ENCODE measurements around the gene TMOD1.
"Not testable (repeated sequence)": the region's sequence is repeated elsewhere in the genome, so short reads cannot be mapped to it uniquely, and the experiment has no call there.

Gene TMOD1

DNA sequence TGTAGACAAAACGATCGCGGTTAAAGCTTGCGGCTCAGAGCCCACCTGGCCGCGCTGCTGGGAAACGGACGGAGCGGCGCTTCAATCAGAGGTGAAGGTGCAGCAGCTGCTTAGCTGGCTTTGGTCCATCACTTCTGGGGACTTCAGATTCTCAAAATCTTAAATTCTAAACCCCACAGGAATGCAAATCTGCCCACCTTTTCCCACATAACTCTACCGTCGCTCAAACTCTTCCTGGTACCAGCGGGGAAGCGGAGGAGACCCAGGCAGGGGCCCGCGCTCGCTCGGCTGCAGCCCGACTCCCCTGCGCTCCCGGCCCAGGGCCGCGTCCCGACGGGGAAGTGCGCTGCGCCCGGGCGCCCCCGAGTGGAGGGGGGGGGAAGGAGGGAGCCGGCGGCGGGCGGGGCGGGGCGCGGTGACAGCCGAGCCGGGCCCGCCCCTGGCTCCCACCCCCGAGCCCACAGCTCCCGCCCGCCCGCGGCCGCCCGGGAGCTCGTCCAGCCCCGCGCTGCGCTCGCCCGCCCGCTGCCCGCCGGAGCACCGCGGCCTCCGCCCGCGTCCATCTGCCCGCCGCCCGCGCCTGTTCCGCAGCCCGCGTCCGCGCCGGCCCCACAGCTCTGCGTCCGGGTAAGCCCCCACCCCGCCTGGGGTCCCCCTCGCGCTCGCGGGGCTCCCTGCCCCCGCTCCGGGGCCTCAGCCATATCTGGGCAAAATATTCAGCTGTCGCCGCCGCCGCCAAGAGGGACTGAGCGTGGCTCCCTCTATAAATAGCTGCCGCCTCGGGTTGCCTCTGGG is at the start of gene TMOD1:
Gene TMOD1 (plus strand): TSS at position 490 of the 795 bp plus-strand sequence. CDS start 22,523 bp downstream, outside the sequence.
- DNase-seq: peak; percentile 81

DNA sequence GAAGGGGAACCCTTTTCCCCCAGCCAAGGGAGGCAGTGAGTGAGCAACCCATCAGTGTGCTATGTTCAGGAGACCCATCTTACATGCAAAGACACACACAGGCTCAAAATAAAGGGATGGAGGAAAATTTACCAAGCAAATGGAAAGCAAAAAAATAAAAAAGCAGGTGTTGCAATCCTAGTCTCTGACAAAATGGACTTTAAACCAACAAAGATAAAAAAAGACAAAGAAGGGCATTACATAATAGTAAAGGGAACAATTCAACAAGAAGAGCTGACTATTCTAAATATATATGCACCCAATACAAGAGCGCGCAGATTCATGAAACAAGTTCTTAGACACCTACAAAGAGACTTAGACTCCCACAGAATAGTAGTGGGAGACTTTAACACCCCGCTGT is 47.9 kb upstream of the TMOD1 start:
- DNase-seq: not testable (repeated sequence)

DNA sequence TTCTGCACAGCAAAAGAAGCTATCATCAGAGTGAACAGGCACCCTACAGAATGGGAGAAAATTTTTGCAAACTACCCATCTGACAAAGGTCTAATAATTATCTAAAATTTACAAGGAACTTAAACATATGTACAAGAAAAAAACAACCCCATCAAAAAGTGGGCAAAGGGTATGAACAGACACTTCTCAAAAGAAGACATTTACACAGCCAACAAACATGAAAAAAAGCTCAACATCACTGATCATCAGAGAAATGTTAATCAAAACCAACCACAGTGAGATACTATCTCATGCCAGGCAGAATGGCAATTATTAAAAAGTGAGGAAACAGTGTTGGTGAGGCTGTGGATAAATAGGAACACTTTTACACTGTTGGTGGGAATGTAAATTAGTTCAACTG is 44.6 kb upstream of the TMOD1 start:
- DNase-seq: not testable (repeated sequence)

DNA sequence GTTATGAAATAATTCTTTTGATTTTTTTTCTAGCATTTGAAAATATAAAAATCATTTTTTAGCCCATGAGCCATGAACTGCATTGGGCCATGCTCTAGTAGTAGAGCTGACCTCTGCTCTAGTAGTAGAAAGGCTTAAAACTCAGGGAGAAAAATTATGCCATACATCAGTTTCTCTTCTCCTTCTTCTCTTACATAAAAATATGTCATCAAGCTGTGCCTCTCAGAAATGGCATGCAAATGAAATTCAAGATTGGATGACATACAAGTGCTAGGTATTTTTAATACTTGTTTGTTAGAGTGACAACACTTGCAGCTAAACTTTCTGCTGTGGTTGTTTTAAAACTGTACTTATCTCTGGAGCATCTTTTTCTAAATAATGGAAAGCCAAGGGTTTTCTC is 42.1 kb upstream of the TMOD1 start:
- no peak for DNase-seq

DNA sequence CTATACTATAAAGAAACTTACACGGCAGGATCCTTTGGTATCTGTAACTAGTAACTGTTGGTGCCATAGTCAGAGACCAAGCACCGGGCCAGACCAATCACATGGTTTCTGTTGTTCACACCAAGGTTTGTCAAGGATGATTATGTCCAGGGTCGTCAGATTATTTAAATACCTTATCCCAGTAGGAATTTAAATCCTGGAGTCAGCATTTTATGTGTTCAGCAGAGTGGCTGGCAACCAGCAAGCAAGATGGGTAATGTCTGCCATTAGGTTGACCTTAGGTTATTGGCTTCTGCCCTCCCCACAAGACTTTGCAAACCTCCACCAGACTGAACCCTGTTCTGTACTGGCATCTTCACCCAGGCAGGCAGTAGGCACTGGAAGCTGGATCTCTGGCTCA is 39.3 kb upstream of the TMOD1 start:
- no peak for DNase-seq

DNA sequence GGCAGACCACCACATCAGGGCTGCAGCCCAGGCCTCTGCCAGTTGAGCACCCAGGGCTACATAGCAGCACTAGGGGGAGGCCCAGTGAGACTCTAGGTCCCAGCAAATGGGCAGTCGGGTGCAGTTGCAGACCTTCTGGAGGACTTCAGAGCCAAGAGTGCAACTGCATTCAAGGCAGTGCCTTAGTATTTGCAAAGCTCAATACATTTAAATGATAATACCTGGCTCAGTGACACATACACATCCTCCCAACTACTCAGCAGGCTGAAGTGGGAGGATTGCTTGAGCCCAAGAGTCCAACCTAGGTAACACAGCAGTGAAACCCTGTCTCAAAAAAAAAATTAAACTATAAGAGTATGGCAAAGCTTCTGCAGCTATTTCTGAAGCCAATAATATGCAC is 38.6 kb upstream of the TMOD1 start:
- DNase-seq: no peak

DNA sequence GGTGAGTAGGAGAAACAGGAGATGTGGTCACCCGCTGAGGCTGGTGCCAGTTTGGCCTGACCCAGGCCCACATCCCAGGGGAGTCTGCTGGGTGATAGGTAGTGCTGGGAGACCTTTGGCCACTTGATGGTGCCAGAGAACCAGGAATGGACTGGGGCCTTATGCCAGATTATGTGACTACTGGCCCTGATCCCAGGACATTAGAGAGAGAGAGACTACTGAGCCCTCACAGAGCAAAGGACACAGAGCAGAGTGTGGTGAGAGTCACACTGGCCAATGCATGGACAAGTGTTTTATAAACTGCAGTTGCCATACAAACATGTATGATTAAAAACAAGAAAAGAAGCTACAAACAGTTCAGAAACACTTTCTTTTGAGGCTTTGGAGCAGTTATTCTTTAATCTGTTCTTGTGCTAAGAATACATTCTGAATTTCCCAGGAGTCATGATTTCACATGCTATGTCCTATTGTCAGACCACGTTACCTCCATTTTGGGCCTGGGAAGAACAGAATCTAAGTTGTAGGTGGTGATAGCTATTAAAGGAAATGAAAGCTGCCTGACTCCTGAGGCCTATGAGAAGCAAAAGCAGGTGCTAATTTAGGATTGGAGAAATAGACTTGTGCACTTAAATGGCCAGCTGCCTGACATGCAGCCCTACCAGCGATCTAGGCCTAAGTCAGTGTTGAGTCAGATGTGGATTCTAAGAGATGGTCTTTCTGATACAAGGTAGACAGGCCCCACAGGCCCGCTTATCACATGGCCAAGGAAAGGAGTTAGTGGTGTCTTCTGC is 32.6 kb upstream of the TMOD1 start:
- peak; percentile 84 for DNase-seq

DNA sequence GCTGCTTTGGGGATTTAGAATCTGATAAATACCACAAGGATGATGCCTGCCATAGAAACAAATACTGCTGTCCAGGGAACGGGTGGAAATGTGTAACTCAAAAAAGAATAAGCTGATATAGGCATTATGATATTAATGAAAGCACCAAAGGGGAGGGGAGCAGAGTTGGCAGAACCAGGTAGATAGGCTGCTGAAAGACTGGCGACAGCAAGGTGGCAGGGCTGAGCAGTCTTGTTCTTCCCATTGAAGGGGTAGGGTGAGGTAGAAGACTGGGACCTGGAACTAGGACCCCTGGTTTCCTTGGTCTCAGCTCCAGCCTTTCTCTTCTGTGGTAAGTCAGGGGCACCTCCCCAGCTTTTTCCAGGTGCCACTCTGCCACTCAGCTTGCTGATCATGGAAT is 31.4 kb upstream of the TMOD1 start:
- peak; percentile 27 for DNase-seq

DNA sequence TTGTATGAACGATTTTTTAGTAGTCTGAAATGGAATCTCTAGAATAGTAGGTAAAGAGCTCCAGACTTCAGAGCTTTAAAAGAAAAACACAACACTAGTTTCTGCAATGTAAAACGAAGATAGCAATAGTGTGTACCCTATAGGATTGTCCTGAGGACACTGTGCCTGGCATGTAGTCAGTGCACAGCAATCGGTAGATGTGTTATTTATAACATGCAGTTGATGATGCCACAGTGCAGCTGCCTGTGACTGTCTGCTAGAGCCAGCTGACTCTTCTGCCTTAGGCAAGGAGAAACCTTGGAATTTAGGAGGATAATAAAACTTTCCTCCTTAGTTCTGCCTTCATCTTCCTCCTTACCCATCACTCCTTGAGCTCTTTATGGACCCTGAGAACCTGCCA is 27.7 kb upstream of the TMOD1 start:
- DNase-seq: no peak

DNA sequence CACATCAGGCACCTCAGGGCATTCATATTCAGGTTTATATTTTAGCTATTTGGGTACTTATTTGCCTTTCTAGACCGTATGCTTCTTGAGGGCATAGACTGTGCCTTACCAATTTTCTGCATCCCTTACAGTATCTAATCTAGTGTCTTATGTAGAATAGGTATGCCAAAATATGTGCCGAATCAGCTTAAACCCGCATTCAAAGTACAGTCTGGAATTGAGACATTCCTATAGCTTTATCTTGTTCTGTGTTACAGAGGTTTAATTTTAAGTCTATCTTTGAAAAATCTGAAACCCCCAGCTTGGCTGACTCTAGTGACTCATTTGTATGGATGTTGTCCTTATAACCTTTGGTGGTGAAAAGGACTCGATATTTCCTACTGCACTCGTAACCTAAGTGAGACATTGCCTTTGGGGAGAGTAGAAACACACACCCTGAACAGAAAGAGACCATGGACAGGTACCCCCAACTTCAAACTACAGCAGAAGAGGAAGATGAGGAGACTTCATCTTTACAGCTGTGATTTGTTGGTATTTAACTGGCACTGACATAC is 27.0 kb upstream of the TMOD1 start:
- no peak for DNase-seq

DNA sequence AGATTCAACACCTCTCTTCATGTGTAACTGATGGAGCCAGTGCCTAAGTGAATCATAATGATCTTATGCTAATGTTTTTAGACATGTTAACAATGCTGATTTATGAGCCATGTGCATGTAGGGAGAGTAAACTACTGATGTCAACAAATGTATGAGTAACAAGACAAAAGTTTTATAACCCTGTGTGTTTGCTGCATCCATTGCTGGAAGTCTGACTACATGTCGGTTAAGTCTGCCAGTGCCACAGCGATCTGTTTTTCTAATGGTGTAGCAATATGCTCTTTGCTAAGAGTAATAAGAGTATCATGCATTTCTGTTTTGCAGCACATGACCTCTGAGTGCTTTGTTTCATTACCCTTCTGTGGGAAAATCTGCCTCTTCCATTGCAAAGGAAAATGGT is 26.4 kb upstream of the TMOD1 start:
- no peak for DNase-seq

DNA sequence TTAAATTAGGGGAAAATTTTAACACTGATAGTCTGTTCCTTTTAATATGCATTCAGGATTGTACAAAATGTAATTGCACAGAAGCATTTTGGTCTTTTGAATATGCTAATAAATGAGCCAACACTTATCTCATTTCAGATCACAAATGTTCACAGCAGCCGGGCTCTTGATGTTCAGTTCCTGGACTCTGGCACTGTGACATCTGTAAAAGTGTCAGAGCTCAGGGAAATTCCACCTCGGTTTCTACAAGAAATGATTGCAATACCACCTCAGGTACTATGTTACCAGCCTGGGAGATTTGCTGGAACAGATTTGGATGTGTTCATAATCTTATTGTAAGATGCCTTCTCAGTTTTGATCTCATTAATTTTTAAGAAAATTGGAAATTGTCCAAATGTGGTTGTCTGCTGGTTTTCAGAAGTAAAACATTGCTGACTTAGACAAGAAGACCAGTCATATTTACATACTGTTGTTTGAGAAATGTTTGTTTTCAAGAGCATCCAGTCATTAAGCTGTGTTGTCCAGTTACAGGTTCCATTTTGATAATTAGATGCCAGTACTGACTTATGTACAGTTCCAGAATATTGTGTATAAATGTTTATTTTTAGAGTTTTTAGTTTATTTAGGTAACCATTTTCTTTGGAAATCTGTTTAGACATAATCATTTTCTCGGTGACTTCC is 23.0 kb upstream of the TMOD1 start:
- DNase-seq: no peak

DNA sequence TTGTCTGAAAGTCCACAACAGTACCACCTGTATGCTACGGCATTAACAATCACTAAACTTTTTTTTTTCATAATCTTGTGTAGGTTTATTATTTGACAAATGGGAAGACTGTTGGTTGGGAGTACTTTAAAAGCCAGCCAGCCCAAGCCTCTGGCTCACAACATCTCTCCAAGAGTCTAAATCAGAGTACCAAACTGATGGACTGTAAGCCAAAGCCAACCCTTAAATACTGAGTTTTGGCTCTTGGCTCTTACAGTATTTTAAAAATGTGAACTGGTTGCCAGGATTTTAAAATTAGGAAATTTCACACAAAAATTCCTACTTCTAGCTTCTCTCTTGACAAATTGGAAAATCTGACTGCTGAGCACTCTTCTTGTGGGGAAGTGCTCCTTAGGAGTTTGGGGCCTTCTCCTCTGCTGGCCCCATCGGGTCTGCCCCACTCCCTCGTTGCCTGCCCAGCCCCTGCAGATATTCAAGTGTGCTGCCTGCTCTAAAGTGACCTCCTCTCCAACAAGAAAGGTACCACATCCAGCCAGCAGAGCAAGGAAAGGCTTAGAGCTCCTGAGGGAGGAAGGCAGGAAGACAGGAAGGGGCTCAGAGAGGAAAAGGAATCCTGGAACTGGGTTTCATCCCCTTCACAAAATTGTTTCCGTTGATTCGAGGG is 21.8 kb upstream of the TMOD1 start:
- DNase-seq: no peak

DNA sequence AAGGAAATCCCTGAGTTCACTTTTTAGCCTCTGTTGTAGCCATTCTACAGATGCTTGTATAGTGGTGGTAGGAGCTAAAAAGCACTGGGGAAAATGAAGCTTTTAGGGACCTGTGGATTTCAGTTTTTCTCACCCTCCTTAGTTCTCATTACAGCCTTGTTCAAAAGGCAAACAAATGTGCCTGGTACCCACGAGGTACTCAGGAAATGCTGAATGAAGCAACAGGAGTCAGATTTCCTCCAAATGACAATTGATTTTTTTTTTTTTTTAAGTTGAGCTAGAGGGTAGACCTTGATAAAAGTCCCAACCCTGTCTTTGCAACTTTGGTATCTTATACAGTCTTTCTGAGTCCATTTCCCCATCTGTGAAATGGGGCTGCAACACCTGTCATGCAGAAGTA is 21.3 kb upstream of the TMOD1 start:
- no peak for DNase-seq

DNA sequence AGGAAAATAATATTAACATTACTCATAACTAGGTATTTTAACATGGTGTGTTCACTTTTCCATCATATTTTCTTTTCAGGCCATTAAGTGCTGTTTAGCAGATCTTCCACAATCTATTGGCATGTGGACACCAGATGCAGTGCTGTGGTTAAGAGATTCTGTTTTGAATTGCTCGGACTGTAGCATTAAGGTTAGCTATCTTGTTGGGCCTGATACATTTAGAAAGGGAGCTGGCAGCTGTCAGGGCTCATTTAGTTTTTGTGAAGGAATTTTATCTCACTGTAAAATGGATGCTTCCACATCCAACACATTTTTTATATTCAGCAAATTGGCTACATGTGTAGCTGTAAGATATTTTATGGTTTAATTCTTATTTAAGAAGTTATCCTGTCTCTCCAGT is 20.7 kb upstream of the TMOD1 start:
- no peak for DNase-seq

DNA sequence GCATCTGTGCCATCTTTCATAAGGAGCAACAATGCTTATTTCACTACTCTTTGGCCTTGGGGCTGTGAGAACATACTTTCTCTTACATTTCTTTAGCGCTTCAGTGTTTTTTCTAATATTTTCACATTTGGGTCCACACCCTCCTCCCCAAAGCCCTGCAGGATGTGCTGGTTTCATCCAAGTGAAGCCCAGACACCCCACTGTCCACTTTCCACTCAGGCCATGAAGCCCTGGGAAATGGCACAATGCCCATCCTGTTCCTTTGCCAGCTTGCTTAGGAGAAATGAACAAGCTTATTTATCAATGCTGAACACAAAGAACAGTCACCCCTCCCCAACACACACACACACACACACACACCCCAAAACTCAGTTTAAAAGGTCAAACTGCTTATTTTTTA is 17.3 kb upstream of the TMOD1 start:
- DNase-seq: no peak

DNA sequence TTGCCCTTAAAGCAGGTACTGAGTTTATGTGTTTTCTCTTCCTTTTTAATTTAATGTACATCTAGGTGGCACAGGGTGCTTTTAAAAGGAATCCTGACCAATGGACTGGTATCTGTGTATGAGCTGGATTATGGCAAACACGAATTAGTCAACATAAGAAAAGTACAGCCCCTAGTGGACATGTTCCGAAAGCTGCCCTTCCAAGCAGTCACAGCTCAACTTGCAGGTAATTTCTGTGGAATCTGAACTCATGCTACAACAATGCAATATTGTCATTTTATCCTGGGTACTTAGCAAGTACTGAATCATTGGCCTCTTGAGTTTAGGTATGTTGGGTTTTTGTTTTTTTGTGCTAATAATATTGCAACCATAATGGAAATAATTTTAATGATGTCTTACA is 14.4 kb upstream of the TMOD1 start:
- peak; percentile 30 for DNase-seq

DNA sequence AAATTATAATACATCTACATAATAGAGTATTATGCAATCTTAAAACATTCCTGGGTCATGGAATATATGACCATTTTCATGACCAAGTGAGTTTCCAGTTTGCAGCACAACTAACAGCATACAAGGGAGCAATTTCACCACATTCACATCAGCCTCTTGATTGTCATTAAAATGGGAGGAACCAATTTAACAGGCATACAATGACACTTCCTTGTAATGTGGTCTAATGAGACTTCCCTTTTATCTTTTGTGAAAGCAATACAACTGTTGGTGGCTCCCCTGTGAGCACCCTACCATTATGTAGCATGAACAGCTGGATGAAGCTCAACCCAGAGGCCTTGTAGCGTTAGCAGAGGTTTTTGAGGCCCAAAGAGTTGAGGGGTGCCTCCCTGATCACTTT is 13.6 kb upstream of the TMOD1 start:
- DNase-seq: peak; percentile 49

DNA sequence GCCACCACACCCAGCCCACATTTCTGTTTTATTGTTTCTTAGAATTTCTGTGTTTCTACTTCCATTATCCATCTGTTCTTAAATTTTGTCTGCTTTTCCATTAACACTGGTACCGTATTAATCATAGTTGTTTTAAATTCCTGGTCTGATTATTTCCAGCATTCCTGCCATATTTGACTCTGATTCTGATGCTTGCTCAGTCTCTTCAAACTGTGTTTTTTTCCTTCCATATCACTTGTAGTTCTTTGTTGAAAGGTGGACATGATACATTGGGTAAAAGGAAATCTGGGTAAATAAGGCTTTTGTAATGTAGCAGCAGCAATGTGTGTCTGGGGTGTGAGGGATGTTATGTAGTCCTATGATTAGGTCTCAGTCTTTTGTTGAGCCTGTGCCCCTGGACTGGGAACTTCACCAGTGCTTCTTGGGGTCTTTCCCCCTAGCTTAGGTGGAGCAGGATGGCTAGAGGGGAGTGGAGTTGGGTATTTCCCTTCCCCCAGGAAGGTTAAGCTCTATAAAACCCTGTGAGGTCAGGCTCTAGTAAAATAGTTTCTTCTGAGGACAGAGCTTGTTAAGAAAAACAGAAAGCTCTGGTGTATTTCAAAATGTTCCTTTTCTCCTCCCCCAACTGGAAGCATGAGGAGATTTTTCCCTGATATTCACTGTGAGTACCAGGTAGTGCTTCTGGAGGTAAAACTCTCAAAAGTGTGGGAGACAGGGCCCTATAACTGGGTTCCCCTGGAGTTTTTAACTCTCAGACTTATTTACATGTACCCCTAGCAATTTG is 10.1 kb upstream of the TMOD1 start:
- DNase-seq: no peak

DNA sequence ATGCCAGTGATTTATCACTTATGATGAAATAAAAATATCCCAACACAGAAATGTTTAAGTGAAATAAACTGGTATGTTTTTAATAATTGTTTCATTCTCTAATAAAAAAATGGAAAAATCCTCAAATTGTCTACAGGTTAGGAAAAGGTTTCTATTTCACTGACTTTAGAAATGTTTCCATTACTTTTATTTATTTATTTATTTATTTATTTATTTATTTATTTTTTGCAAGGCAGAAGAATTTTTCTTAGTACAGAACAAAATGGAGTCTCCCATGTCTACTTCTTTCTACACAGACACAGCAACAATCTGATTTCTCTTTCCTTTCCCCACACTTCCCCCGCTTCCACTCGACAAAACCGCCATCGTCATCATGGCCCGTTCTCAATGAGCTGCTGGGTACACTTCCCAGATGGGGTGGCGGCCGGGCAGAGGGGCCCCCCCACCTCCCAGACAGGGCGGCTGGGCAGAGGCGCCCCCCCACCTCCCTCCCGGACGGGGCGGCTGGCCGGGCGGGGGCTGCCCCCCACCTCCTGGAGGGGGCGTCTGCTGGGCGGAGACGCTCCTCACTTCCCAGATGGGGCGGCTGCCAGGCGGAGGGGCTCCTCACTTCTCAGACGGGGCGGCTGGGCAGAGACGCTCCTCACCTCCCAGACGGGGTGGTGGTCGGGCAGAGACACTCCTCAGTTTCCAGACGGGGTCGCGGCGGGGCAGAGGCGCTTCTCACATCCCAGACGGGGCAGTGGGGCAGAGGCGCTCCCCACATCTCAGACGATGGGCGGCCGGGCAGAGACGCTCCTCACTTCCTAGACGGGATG is 3.7 kb upstream of the TMOD1 start:
- not testable (repeated sequence) for DNase-seq

DNA sequence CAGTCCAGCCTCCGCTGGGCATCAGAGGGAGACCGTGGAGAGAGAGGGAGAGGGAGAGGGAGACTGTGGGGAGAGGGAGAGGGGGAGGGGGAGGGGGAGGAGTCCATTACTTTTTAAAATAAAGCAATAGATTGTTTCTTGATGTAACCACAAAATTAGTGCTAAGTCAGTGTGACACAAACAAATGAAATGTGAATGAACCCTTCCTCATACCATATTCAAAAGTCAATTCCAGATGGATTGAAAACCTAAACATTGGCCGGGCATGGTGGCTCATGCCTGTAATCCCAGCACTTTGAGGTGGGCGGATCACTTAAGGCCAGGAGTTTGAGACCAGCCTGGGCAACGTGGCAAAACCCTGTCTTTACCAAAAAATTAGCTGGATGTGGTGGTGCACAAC is 2.6 kb upstream of the TMOD1 start:
- DNase-seq: not testable (repeated sequence)
